K562 (cell line): ENCODE data around the gene ERGIC1. TPM values are rescaled to one million over a fixed set of nuclear protein-coding genes. Genes with fewer than 3 reads are reported as not detected.

Source experiments
- ATAC-seq: fragments of 200-7000 bp; cut with Tn5 transposase; 3 replicates; pipeline ENCODE4 v1.9.1; 2020; ENCODE audit warnings: moderate library complexity
- BruUV-seq: library from RNA; stranded (reverse); fragments of 400-500 nt; replicated peaks from 2 replicates; lab custom pipeline; 2021; lab: Mats Ljungman, UMichigan
- CTCF ChIA-PET: fragments of 300-600 bp; formaldehyde crosslinking; extraction: SDS; loops from one replicate; lab custom pipeline; 2021; ENCODE audit warnings: low intra/inter-chr PET ratio; lab: Yijun Ruan, JAX
- POLR2A ChIA-PET: fragments of 300-600, 350-650 bp; sonication (Branson Sonifier 250); formaldehyde crosslinking; extraction: SDS; loops from one replicate; lab custom pipeline; 2021; ENCODE audit warnings: antibody characterized with exemption, inconsistent platforms; lab: Yijun Ruan, JAX
- DNase-seq, 4 experiments: peaks; one replicate each; pipeline versions ENCODE4 v3.0.0 to v3.0.0-alpha.2; 2011 to 2018; ENCODE audit warnings: low spot score in 3 of 4, mixed read lengths in 3 of 4; ENCODE audit errors: extremely low read depth in 1 of 4
- FAIRE-seq: peaks from 2 replicates; lab custom pipeline; 2011; peaks lifted over from hg19 to GRCh38; lab: Jason Lieb, UNC
- H2AFZ ChIP-seq: 2 replicates; pipeline ENCODE4 v1.6.0; 2011; ENCODE audit warnings: low read depth, low read length, control low read depth, inconsistent platforms
- H3K27ac ChIP-seq: fragments of 200-600 bp; 3 replicates; pipeline ENCODE4 v1.8.0; 2011; ENCODE audit warnings: low read depth, mild to moderate bottlenecking, control low read depth, inconsistent platforms, low read length, moderate library complexity, mixed read lengths; ENCODE audit errors: extremely low read depth
- H3K27me3 ChIP-seq, 2 experiments: fragments of 300-600 bp in 1 of 2; 2 replicates in 1 of 2; 3 replicates in 1 of 2; pipeline versions ENCODE4 v1.6.0 to v1.8.0; 2011; ENCODE audit warnings: inconsistent platforms in 2 of 2, low read length in 2 of 2, mild to moderate bottlenecking in 1 of 2, mixed read lengths in 1 of 2, moderate library complexity in 1 of 2; ENCODE audit not compliant: control insufficient read depth in 2 of 2, insufficient read depth in 2 of 2
- H3K36me3 ChIP-seq: fragments of 300-600 bp; 3 replicates; pipeline ENCODE4 v1.8.0; 2011; ENCODE audit warnings: mild to moderate bottlenecking, low read length, inconsistent platforms; ENCODE audit not compliant: control insufficient read depth, insufficient read depth
- H3K4me1 ChIP-seq, 2 experiments: fragments of 200-600 bp in 1 of 2; replicated peaks in 1 of 2; 2 replicates in 1 of 2; 3 replicates in 1 of 2; pipeline versions ENCODE4 v1.5.1 to v1.8.0; 2011; ENCODE audit warnings: inconsistent platforms in 2 of 2, low read length in 2 of 2, mild to moderate bottlenecking in 1 of 2, mixed read lengths in 1 of 2, moderate library complexity in 1 of 2; ENCODE audit not compliant: control insufficient read depth in 2 of 2, insufficient read depth in 2 of 2
- H3K4me2 ChIP-seq: 2 replicates; pipeline ENCODE4 v1.6.1; 2011; ENCODE audit warnings: low read length, control low read depth, inconsistent platforms, mixed read lengths; ENCODE audit not compliant: insufficient read depth
- H3K4me3 ChIP-seq: fragments of 200-600 bp; sonication (generic), shearing (Covaris generic); 2 replicates; pipeline ENCODE4 v1.5.1; 2016; ENCODE audit warnings: control low read depth, inconsistent platforms
- H3K79me2 ChIP-seq: fragments of 200-600 bp; 3 replicates; pipeline ENCODE4 v1.8.0; 2011; ENCODE audit warnings: low read length, inconsistent platforms; ENCODE audit not compliant: control insufficient read depth, insufficient read depth
- H3K9ac ChIP-seq, 2 experiments: 2 replicates each; pipeline versions ENCODE4 v1.6.0 to v1.6.1; 2011; ENCODE audit warnings: low read depth in 2 of 2, low read length in 2 of 2, control low read depth in 1 of 2, inconsistent platforms in 1 of 2, mild to moderate bottlenecking in 1 of 2, mixed read lengths in 1 of 2; ENCODE audit not compliant: insufficient read depth in 1 of 2
- H3K9me1 ChIP-seq: one replicate; pipeline ENCODE4 v1.6.0; 2011; ENCODE audit warnings: inconsistent platforms, mild to moderate bottlenecking, low read length, moderate library complexity; ENCODE audit not compliant: control insufficient read depth, insufficient read depth
- H3K9me3 ChIP-seq: replicated peaks from 2 replicates; pipeline ENCODE4 v1.5.1; 2011; ENCODE audit warnings: low read depth, low read length, inconsistent platforms; ENCODE audit not compliant: control insufficient read depth, insufficient read depth
- H4K20me1 ChIP-seq: replicated peaks from 2 replicates; pipeline ENCODE4 v1.6.1; 2011; ENCODE audit warnings: low read length, inconsistent platforms, mixed read lengths; ENCODE audit not compliant: control insufficient read depth, insufficient read depth
- ASH1L ChIP-seq: fragments of 450-650 bp; IDR thresholded peaks from 2 replicates; pipeline ENCODE4 v1.6.1; 2018; ENCODE audit warnings: borderline replicate concordance, mild to moderate bottlenecking, low read depth; ENCODE audit not compliant: partially characterized antibody
- FOS ChIP-seq: IDR thresholded peaks from 3 replicates; pipeline ENCODE4 v1.6.1; 2011; ENCODE audit not compliant: insufficient read length; ENCODE audit errors: extremely low read depth
- GATA2 ChIP-seq: sonication (generic); formaldehyde crosslinking; IDR thresholded peaks from 2 replicates; pipeline ENCODE4 v1.4.0; 2020; ENCODE audit warnings: mild to moderate bottlenecking, missing genetic modification reagents
- GTF2F1 ChIP-seq: IDR thresholded peaks from 2 replicates; pipeline ENCODE4 v1.6.1; 2011; ENCODE audit warnings: low read depth, low read length, improper control_type of control experiment
- HES1 ChIP-seq: fragments of 450-650 bp; IDR thresholded peaks from 2 replicates; pipeline ENCODE4 v1.6.1; 2016; ENCODE audit warnings: low read depth, mild to moderate bottlenecking, moderate library complexity
- HSF4 ChIP-seq: fragments of 250-450 bp; sonication (Bioruptor Pico); IDR thresholded peaks from 2 replicates; pipeline ENCODE4 v2.1.2; 2022; ENCODE audit warnings: mild to moderate bottlenecking, moderate library complexity, borderline replicate concordance
- IRF2 ChIP-seq: sonication (generic); formaldehyde crosslinking; IDR thresholded peaks from 2 replicates; pipeline ENCODE4 v1.8.1; 2022; ENCODE audit warnings: mild to moderate bottlenecking, missing genetic modification reagents
- KLF1 ChIP-seq: fragments of 450-650 bp; IDR thresholded peaks from 2 replicates; pipeline ENCODE4 v1.6.1; 2016; ENCODE audit warnings: missing genetic modification characterization, missing compliant biosample characterization
- MLLT1 ChIP-seq, 2 experiments: fragments of 450-650 bp; IDR thresholded peaks; 2 replicates each; pipeline ENCODE4 v1.6.1; 2016
- MYBL2 ChIP-seq, 2 experiments: fragments of 450-650 bp in 1 of 2; sonication (generic) in 1 of 2; formaldehyde crosslinking in 1 of 2; IDR thresholded peaks; 2 replicates each; pipeline versions ENCODE4 v1.6.1 to v1.8.1; 2017 to 2022; ENCODE audit warnings: borderline replicate concordance in 1 of 2, inconsistent platforms in 1 of 2, low read depth in 1 of 2, mild to moderate bottlenecking in 1 of 2, missing genetic modification reagents in 1 of 2, moderate library complexity in 1 of 2
- SP2 ChIP-seq: IDR thresholded peaks from 2 replicates; pipeline ENCODE4 v1.6.1; 2011; ENCODE audit warnings: mild to moderate bottlenecking, low read depth, low read length, moderate library complexity; ENCODE audit not compliant: poor library complexity, severe bottlenecking; ENCODE audit errors: extremely low read depth
- ZFP36 ChIP-seq: fragments of 150-350 bp; IDR thresholded peaks from 2 replicates; pipeline ENCODE4 v1.6.1; 2018; ENCODE audit warnings: low read length, low read depth; ENCODE audit not compliant: partially characterized antibody
- ZNF655 ChIP-seq: fragments of 250-450 bp; sonication (Bioruptor Pico); IDR thresholded peaks from 2 replicates; pipeline ENCODE4 v1.5.0; 2021
- ZNF740 ChIP-seq, 3 experiments: fragments of 200-800 bp in 1 of 3; sonication (Bioruptor generic) in 1 of 3; sonication (generic) in 1 of 3; formaldehyde crosslinking in 1 of 3; IDR thresholded peaks; 2 replicates each; pipeline versions ENCODE4 v1.6.1 to v1.8.0; 2016 to 2022; ENCODE audit warnings: mild to moderate bottlenecking in 2 of 3, missing compliant biosample characterization in 2 of 3, missing genetic modification characterization in 2 of 3, missing genetic modification reagents in 1 of 3
- WGBS: fragments of 100-300 bp; shearing (Covaris generic); methylation state at CpG from one replicate; pipeline ENCODE4 v1.1.6; 2016; ENCODE audit warnings: low coverage, mixed read lengths; ENCODE audit not compliant: insufficient coverage; ENCODE audit errors: missing lambda C conversion rate; 5-methylcytosine and 5-hydroxymethylcytosine counted together
- in situ Hi-C: fragments of 300-500 bp; cut with MboI; formaldehyde crosslinking; loops from 4 replicates; pipeline ENCODE4 v1.15.0; 2018; ENCODE audit warnings: inconsistent platforms, mixed read lengths
- intact Hi-C: fragments of 100-400 bp; cut with micrococcal nuclease; formaldehyde crosslinking; loops from 2 replicates; pipeline ENCODE4 v1.14.2; 2022
- polyA plus RNA-seq, 8 experiments: library from polyadenylated mRNA; depleted of rRNA in 4 of 8; stranded (reverse) in 5 of 8; unstranded in 3 of 8; fragments of >200 nt; fragmentation: Nextera tagmentation in 2 of 8; fragmentation: Illumina TruSeq in 1 of 8; extraction: Ambion mirVana in 2 of 8; extraction: Trizol in 1 of 8; gene quantifications; 2 replicates each; pipeline versions ENCODE4 v1.2.1 to v1.2.3, GENCODE V29; 2011 to 2014; ENCODE audit warnings: inconsistent platforms in 1 of 8, missing spikeins in 1 of 8
- total RNA-seq, 7 experiments: library from RNA; depleted of rRNA in 6 of 7; stranded (reverse); fragments of >200 nt in 6 of 7; fragmentation: Illumina TruSeq in 2 of 7; extraction: Trizol in 2 of 7; gene quantifications; 2 replicates each; pipeline versions ENCODE4 v1.2.1 to v1.2.3, GENCODE V29; 2011 to 2021; ENCODE audit warnings: low replicate concordance in 1 of 7

ERGIC1 gene
- total and polyA plus RNA-seq, 9 of the 15 experiments (the other 6 are each of a cell fraction or from before 2014, with no cell fraction given), result 5.5 to 68.4 (median 36.4) TPM

- ChIA-PET CTCF (no interaction called here), POLR2A (interaction anchor here (0.6 to 0.9 kb wide), 3 partner anchors 26 to 115 kb away, joined by 3 to 4 read pairs (median 3); partner anchors contain the start of gene DUSP1)
- peak overlapping the region in 1 of 2 experiments; percentile 45; a peak in 1 of 4 replicates for H3K9ac ChIP-seq
- no TSS peak for BruUV-seq
- H3K27me3 ChIP-seq, result no peaks in the 10 kb centered on the region
- no peak overlapping the region for H3K4me3 ChIP-seq
- no peak for FAIRE-seq
- H3K4me1 ChIP-seq, result peaks cover 6 to 15% of the 10 kb centered on the region in 2 experiments; a peak in 4 of 5 replicates
- 93% methylated on average over 18 of the region's 23 CpGs for WGBS
- no peak overlapping the region for H3K4me2 ChIP-seq
- DNase-seq, result no peak
- H3K79me2 ChIP-seq, result 0 out of 3 replicates have a peak, but pooled peaks cover 2% of the 10 kb centered on the region
- no peaks in the 10 kb centered on the region for H3K9me1 ChIP-seq
- no peak overlapping the region for H2AFZ ChIP-seq
- in situ Hi-C loops, result no loop called here
- H3K36me3 ChIP-seq, result peaks cover 16% of the 10 kb centered on the region; the same call in 2 of the 3 replicates
- no peak for ATAC-seq
- H3K9me3 ChIP-seq, result no peaks in the 10 kb centered on the region
- no peak overlapping the region for H3K27ac ChIP-seq
- intact Hi-C loops, result no loop called here
- no peaks in the 10 kb centered on the region for H4K20me1 ChIP-seq
- TF ChIP-seq ZNF740 (CRISPR knock-in tag; IDR thresholded peaks at IDR 0.05) (no peak), ZNF740 (tag; IDR thresholded peaks at IDR 0.05) (no peak), MLLT1 (IDR thresholded peaks at IDR 0.05) (no peak), MYBL2 (IDR thresholded peaks at IDR 0.05; ENCODE audit: low read depth) (no peak), MYBL2 (CRISPR knock-in tag; IDR thresholded peaks at IDR 0.05; ENCODE audit: borderline replicate concordance) (no peak), ZFP36 (no peak), ASH1L (no peak), KLF1 (no peak), ZNF655 (CRISPR knock-in tag) (no peak), GTF2F1 (no peak), IRF2 (no peak), SP2 (no peak), HSF4 (CRISPR knock-in tag) (no peak), GATA2 (CRISPR knock-in tag) (no peak), HES1 (no peak), FOS (no peak)
Observed at GRCh38 chr5:172885597-172886340, 51.7 kb downstream of the ERGIC1 start.
